NOMO-1 treated with DMSO at 0.1 percent for 48 hours (cell line): ENCODE data around the gene CCM2.
"Not testable (repeated sequence)": the region's sequence is repeated elsewhere in the genome, so short reads cannot be mapped to it uniquely, and the experiment has no call there.

Experiments used
- DNase-seq: peaks from one replicate; lab custom pipeline; 2025; ENCODE audit not compliant: unreplicated experiment; lab: John Stamatoyannopoulos, UW

Gene CCM2

DNA sequence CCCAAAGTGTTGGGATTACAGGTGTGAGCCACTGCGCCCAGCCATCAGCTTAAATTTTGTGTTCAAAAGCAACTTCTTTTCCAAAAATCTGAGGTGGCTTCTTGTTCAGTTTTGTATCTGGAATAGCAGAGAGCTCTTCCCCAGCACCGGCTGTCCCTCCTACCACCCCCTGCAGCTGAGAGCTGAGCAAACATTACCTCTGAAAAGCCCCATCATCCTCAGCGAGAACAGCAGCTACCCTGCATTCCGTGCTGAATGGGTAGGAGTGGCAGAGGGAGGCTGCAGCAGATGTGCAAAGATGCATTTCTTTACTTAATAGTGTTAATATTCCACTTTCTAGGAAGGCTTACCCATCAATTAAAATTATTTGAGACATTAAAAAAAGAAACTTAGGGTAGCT is 31.8 kb downstream of the CCM2 start:
- no peak for DNase-seq

DNA sequence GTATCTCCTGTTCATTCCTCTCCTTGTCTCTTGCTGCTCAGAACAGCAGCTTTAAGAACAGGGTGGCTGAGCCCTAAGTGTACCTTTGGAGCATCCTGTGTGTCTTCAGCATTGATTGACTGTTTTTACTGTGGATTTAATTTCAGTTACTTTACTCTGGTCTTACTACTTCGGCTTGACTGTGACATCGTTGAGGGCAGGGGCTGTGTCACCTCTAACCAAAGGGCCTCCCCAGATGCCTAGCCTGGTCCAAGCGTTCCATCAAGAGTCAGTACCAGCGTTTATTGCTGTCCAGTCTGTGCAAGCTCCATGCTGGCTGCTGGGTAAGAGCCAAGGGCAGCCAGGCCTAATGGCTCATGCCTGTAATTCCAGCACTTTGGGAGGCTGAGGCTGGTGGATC is 32.4 kb downstream of the CCM2 start:
- no peak for DNase-seq

DNA sequence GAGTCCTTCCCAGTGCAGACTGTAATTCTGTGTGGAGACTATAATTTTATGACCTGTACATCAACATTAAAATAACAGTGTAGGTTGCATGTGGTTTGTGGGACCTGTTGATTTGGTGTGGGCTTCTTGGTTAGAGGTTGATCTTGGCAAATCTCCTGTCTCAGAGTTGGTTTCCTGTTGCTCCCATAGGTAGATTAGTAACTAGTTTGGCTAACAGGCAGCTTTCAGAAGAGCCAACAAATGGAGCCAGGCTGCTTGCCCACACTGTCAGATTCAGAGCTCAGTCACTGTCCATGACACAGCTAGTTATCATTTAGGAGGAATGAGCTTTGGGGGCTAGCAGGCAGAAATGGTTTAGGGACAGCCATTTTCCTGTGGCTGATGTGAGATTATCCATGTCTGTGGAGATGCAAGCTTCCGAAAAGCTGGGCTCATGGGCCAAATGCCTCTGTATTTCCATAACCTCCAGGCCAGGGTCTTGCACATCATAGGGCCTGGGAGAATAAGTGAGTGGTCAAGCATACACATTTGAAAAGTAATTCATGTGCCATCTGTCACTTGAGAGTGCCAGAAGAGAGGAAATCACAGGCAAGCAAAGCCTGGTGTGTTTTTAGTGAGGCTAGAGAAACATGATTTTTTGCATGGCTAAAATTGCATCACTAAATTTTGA is 33.4 kb downstream of the CCM2 start:
- no peak for DNase-seq

- no peak for DNase-seq
These were observed 33.9 kb downstream of the CCM2 start for GRCh38 chr7:45033931-45034290.

- not testable (repeated sequence) for DNase-seq
These were observed 34.7 kb downstream of the CCM2 start for GRCh38 chr7:45034710-45035109.

DNA sequence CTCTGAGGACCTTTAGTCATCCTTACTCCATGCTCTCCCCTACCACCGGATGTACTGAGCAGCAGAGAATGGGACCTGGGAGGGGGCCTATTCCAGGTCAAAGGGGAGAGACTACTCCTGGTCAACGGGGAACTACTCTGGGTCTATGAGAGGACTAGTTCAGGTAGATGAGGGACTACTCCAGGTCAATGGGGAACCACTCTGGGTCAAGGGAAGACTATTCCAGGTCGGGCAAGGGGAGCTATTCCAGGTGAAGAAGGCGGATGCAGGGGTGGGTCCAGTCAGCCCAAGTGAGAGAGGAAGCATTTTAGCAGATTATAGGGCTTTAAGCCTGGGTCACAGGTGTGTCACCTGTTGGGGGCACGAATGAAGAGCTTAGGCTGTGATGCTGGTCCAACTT is 35.4 kb downstream of the CCM2 start:
- DNase-seq, result no peak

GRCh38 chr7:45035893-45036292 is 35.9 kb downstream of the CCM2 start:
- DNase-seq, result no peak

DNA sequence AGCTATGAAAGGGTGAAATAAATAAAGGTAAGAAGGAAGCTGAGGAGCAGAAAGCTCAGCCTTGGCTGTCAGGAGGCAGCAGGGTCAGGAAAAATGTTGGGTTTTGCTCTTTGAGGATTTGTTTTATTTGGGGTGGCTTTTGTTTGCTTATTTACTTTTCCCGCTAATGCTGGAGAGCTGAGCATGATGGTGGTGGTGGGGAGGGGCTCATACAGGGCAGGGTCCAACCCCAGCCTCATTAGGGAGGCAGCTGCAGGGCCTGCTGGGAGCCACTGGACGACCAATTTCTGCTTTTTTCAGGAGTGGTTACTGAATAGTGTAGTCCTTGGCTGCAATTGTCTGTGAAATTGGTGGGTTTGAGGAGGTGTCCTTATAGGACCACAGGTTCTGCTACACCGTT is 36.3 kb downstream of the CCM2 start:
- DNase-seq, result no peak

DNA sequence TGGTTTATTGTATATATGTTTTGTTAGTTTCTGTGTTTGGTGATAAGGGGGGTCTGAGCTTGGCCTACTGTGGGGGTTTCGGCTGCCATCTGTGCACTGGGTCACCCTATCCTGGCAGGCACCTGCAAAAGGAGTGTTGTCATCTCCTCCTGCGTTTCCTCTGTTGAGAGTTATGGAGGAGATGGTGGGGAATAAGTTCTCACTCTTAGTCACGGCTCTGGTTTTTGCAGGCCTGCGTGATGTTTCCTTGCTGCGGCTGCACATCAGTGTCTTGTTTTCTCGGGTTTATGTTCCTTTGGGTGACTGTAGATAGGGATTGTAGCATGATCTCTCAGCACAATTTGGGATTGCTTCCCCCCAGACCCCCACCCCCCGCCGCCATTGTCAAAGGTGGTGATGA is 36.8 kb downstream of the CCM2 start:
- DNase-seq, result no peak

- no peak for DNase-seq
These were observed 37.9 kb downstream of the CCM2 start for GRCh38 chr7:45037876-45038275.

GRCh38 chr7:45039106-45039505 is 39.1 kb downstream of the CCM2 start:
- DNase-seq, result no peak

- DNase-seq, result no peak
These were observed 44.3 kb downstream of the CCM2 start for GRCh38 chr7:45044338-45044737.

DNA sequence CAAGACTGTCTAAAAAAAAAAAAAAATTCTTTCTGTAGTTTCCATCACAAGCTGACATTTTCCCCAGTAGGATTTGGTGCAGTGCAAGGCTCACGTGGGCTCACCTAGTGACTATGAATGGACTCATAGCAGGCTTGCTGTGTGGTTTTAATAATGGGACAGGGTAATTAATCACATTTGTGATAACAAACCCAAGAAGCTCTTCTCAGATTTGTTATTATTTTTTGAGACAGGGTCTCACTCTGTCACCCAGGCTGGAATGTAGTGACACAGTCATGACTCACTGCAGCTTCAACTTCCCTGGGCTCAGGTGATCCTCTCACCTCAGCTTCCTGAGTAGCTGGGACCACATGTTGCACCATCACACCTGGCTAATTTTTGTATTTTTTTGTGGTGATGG is 48.7 kb downstream of the CCM2 start:
- DNase-seq, result no peak

DNA sequence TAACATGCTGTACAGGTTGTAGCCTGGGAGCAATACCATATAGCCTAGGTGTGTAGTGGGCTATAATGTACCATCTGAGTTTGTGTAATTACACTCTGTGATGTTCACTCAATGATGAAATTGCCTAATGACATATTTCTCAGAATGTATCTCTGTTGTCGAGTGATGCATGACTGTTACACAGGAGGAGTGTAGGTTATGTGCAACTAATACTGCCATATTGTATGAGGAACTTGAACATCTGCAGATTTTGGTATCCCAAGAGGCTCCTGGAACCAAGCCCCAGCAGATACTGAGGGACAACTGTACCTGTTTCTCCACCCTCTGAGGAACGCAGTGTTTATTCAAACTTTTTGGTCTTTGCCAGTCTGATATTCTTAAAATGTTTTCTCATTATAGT is 50.2 kb downstream of the CCM2 start:
- no peak for DNase-seq

GRCh38 chr7:45052011-45052410 is 52.0 kb downstream of the CCM2 start:
- no peak for DNase-seq

DNA sequence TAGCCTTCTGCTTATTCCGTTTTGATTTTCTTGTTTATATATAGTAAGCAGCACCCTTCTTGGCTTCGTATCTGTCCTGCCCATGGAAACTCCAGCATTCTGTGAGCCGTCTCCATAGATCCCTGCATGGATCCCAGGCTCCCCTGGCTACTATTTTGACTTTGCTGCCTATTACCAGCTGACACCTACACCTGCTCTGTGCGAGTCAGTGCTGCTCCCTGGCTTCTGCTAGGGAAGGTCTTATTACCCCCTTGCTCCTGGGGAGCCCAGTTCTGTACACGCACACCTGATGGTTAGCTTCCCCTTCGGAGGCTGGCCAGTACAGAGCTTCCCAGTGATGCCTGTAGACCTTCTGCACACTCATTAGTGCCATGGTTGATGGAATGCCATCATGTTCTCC is 53.4 kb downstream of the CCM2 start:
- DNase-seq, result no peak

DNA sequence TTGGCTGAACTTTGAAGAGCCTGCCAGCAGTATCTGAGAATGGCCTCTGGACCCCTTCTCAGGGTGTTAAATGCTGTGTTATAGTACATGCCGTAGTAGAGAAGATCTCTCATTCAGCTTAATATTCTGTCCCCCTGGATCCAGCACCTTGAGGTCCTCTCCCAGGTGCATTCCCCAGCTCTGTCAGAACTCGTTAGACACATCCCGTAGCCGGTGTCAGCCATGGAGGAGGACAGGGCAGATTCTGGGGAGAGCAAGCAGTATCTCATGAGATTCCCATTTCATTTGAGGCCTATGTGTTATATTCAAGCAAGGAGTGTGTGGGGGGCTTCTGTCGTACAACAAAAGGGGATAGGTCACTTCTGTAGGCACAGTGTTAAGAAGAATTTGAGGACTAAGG is 53.9 kb downstream of the CCM2 start:
- DNase-seq, result no peak

DNA sequence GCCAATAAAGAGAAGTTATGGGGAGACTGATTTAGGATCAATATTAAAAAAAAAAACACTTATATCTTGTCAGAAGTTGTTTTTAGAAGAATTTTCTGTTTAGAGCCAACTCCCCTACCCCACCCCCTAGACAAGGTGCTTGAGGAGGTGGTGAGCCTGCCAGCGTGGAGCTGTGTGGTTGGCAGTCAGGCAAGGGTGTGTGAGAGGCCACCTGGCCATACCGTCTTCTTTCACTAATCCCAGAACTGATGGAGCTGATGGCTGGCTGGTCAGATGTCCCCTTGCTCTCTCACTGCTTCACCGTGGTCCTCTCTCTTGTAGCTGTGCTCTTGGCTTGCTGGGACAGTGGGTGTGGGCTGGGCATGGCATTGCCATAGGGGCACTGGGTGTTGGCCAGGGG is 54.4 kb downstream of the CCM2 start:
- no peak for DNase-seq

- no peak for DNase-seq
These were observed 55.0 kb downstream of the CCM2 start for GRCh38 chr7:45055016-45055415.

DNA sequence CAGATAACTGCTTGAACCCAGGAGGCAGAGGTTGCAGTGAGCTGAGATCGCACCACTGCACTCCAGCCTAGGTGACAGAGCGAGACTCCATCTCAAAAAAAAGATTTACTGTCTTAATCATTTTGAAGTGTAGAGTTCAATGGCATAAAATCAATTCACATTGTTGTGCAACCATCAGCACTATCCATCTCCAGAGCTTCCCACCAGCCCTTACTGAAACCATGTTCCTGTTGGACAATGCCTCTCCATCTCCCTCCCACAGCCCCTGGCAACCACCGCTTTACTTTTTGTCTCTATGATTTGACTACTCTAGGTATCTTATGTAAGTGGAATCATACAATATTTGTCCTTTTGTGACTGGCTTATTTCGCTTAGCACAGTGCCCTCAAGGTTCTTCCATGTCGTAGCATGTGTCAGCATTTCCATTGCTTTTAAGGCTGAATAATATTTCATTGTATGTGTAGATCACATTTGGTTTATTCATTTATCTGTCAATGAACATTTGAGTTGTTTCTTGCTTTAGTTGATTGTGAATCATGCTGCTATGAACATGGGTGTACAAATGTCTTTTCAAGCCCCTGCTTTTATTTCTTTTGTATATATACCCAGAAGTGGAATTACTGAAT is 55.7 kb downstream of the CCM2 start:
- DNase-seq, result no peak

DNA sequence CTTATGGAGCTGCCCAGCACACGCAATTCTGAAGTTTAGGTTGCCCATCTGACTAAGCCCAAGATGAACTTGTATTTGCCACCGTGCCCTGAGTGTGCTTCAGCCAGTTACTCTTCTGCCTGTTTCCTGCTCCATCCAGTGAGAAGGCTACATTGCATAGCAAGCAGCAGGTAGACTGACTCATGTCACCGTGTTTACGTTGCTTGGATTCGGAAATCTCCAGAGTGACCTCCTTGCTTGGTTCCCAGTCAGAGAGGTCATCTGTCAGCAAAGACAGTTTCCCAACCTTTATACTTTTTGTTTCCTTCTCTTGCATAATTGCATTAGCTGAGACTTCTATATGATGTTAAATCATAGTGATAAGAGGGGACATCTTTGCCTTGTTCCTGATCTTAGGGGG is 57.9 kb downstream of the CCM2 start:
- DNase-seq, result no peak

GRCh38 chr7:45060295-45060694 is 60.3 kb downstream of the CCM2 start:
- no peak for DNase-seq

GRCh38 chr7:45061352-45061751 is 61.4 kb downstream of the CCM2 start:
- DNase-seq, result no peak
